Measurements from ENCODE around the gene ABCG8.

- TF ChIP-seq CTCF (conservative IDR thresholded peaks at IDR 0.05) = no peak
- TF ChIP-seq EZH2 (IDR thresholded peaks at IDR 0.05; ENCODE audit: low read depth) = no peak
Observed at GRCh38 chr2:43837033-43837432, 1.7 kb upstream of the ABCG8 start.
